Mucosa of rectum (tissue), 2 donors: ENCODE measurements around the gene HECTD1.
"Not testable (repeated sequence)": the region's sequence is repeated elsewhere in the genome, so short reads cannot be mapped to it uniquely, and the experiment has no call there.

Experiments used
- H3K27ac ChIP-seq, 2 donors: one replicate each; pipeline ENCODE4 v1.7.0; 2013; ENCODE audit warnings: inconsistent platforms in 2 of 2, low read depth in 2 of 2, low read length in 2 of 2
- H3K27me3 ChIP-seq, 2 donors: one replicate each; pipeline ENCODE4 v1.7.0; 2013; ENCODE audit warnings: low read length in 2 of 2; ENCODE audit not compliant: control insufficient read depth in 2 of 2, insufficient read depth in 2 of 2
- H3K36me3 ChIP-seq, 2 donors: one replicate each; pipeline ENCODE4 v1.7.0; 2013; ENCODE audit warnings: low read length in 2 of 2; ENCODE audit not compliant: control insufficient read depth in 2 of 2, insufficient read depth in 2 of 2
- H3K4me1 ChIP-seq, 2 donors: one replicate each; pipeline ENCODE4 v1.7.0; 2013; ENCODE audit warnings: low read length in 2 of 2, mild to moderate bottlenecking in 1 of 2; ENCODE audit not compliant: control insufficient read depth in 2 of 2, insufficient read depth in 2 of 2
- H3K4me3 ChIP-seq, 2 donors: one replicate each; pipeline ENCODE4 v1.7.0; 2013; ENCODE audit warnings: low read length in 2 of 2
- H3K9ac ChIP-seq, 2 donors: one replicate each; pipeline ENCODE4 v1.7.0; 2013; ENCODE audit warnings: low read length in 2 of 2, low read depth in 1 of 2, mild to moderate bottlenecking in 1 of 2
- H3K9me3 ChIP-seq, 2 donors: one replicate each; pipeline ENCODE4 v1.7.0; 2013; ENCODE audit warnings: low read length in 2 of 2; ENCODE audit not compliant: control insufficient read depth in 2 of 2
- donor health status: healthy.
- donor health status: Normal muscosa, but diverticular disease.

The HECTD1 gene

DNA sequence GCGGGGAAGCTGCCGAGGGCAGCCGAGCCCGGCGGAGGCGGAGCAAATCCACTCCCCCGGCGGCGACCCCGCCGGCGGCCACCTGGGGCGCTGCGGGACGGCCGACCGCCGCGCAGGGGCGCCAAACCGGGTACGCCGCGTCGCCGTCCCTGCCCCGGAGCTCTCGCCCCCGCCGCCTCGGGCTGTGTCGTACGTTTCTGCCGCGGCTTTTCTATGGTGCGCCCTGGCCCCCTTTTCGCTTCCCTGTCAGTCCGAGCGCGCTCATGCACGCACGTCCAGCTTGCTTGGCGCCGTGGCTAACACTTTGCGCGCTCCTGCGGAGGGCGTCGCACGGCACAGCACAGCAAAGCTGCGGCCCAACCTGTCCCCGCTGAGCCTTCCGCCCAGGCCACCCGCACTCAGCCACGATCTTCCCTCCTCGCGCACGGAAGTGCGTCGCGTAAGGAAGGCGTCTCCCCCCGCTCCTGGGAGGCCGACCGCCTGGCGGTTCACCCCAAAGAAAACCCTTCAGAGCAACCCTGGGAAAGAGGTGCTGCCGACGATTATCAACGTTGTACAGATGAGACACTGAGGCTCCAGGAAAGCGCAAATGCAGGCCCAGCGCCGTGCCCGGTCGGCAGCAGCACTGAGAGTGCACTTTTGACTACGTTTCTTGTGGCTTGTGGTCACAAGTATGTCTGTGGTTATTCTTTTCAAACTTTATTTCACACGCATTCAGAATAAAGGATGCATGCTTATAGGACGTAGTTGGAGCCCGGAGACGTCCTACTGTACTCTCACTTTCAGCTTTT is at the start of gene HECTD1:
Gene HECTD1 (minus strand): TSS at position 39 of the 791 bp plus-strand sequence. CDS start 1,857 bp downstream, outside the sequence.
- peaks cover 11 to 16% of the 10 kb centered on the region in 2 donors for H3K4me1 ChIP-seq
- no peaks in the 10 kb centered on the region for H3K9me3 ChIP-seq
- H3K36me3 ChIP-seq: no peaks in the 10 kb centered on the region

DNA sequence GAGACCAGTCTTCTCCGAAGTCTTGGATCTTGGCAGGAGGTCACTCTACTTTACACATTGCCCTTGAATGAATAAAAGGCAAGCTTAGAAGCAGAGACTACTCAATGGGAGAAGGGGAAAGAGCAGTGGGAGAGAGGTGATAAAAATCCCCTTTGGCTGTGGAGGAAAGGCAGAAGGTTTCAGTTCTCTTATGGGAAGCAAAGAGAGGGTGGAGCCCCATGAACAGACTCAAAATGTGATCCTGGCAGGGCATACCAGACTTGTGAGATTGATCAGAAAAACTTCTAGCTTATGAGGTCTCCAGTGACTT is 49.6 kb upstream of the HECTD1 start:
- Histone ChIP-seq H3K4me3 (no peak overlapping the region), H3K36me3 (no peaks in the 10 kb centered on the region), H3K27ac (no peak overlapping the region), H3K4me1 (peaks cover 5% of the 10 kb centered on the region in 2 donors), H3K27me3 (no peaks in the 10 kb centered on the region), H3K9ac (no peak overlapping the region), H3K9me3 (no peaks in the 10 kb centered on the region)

More for the DNA sequence above, at the start of gene HECTD1:
- Histone ChIP-seq H3K4me3 (peak within 1 kb of the TSS; percentile 80 to 90), H3K27ac (peak within 1 kb of the TSS; percentile 99), H3K9ac (peak within 1 kb of the TSS; percentile 98 to 99), H3K27me3 (no peaks in the 10 kb centered on the region)

DNA sequence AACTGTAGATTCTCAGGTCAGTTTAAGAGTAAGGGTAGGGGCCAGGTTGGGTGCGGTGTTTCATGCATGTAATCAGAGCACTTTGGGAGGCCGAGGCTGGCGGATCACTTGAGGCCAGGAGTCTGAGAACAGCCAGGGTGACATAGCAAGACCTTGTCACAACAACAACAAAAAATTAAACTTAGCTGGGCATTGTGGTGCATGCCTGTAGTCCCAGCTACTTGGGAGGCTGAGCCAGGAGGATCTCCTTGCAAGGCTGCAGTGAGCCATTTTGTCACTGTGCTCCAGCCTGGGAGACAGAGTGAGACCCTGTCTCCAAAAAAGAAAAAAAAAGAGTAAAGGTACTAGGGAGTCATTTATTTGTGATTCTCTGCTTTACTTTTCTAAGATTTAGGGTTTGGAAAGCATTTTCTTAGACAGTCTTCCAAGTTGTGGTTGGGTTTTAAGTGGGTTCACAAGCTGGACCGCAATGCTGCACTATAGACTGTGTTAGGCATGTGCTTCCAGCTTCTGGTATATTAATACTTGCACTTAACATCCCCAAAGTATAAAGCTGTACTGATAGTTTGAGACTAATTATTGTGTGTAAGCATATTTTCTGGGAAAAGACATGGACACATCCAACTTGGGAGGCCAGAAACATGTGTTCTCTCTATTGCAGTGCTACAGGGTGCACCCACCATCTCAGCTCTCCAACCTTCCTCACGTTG is 49.1 kb upstream of the HECTD1 start:
- H3K36me3 ChIP-seq: no peaks in the 10 kb centered on the region
- H3K4me1 ChIP-seq: peaks cover 2 to 10% of the 10 kb centered on the region in 2 donors
- H3K4me3 ChIP-seq: no peak overlapping the region
- H3K27ac ChIP-seq: no peak overlapping the region
- H3K27me3 ChIP-seq: no peaks in the 10 kb centered on the region
- H3K9me3 ChIP-seq: no peaks in the 10 kb centered on the region
- H3K9ac ChIP-seq: no peak overlapping the region

DNA sequence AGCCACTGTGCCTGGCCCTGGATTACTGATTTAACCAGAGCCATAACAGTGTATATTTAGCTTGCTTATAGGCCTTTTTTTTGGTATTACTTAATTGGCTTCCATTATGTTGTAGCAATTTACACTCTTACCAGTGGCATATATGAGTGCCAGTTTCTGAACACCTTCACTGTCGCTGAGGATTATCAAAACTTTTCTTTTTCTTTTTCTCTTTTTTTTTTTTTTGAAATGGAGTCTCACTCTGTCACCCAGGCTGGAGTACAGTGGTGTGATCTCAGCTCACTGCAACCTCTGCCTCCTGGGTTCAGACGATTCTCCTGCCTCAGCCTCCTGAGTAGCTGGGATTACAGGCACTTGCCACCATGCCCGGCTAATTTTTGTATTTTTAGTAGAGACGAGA is 48.3 kb upstream of the HECTD1 start:
- H3K9ac ChIP-seq, H3K4me3 ChIP-seq, H3K27ac ChIP-seq, H3K9me3 ChIP-seq, H3K27me3 ChIP-seq, H3K36me3 ChIP-seq: not testable (repeated sequence)
- peaks cover 2 to 17% of the 10 kb centered on the region in 2 donors for H3K4me1 ChIP-seq

DNA sequence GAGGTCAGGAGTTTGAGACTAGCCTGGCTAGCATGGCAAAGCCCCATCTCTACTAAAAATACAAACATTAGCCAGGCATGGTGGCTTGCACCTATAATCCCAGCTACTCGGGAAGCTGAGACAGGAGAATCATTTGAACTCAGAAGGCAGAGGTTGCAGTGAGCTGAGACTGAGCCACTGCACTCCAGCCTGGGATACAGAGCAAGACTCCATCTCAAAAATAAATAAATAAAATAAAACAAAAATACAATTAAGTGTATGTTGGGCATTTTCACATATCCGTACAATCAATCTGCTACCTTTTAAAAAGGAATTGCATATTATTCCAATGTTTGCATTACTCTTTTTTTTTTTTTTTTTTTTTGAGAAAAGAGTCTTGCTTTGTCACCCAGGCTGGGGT is 47.7 kb upstream of the HECTD1 start:
- H3K4me1 ChIP-seq: peaks cover 2 to 17% of the 10 kb centered on the region in 2 donors
- H3K36me3 ChIP-seq: no peaks in the 10 kb centered on the region
- H3K27me3 ChIP-seq: no peaks in the 10 kb centered on the region
- no peak overlapping the region for H3K27ac ChIP-seq
- H3K9me3 ChIP-seq: no peaks in the 10 kb centered on the region
- H3K4me3 ChIP-seq: no peak overlapping the region
- no peak overlapping the region for H3K9ac ChIP-seq

DNA sequence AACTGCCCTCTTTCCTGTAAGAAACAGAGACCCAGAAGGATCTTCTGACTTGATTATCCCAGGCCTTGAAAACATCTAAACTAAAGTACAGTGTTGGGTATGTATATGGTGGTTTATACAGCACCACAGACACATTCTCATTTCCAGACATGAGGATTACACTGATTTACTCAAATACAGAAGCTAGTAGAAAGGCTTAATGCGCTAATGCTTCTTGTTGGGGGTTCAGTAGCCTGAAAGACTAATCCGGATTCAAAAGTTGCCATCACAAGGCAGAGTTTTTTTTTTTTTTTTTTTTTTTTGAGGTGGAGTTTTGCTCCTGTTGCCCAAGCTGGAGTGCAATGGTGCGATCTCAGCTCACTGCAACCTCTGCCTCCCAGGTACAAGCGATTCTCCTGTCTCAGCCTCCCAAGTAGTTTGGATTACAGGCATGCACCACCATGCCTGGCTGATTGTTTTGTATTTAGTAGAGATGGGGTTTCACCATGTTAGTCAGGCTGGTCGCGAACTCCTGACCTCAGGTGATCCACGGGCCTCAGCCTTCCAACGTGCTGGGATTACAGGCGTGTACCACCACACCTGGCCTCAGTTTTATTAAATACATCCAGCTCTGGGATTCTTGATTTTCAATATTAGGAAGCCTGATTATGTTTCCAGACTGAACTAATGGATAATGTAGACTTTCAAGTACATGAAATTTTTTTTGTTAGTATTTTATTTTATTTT is 46.3 kb upstream of the HECTD1 start:
- Histone ChIP-seq H3K27me3 (no peaks in the 10 kb centered on the region), H3K4me1 (peaks cover 2 to 17% of the 10 kb centered on the region in 2 donors), H3K36me3 (no peaks in the 10 kb centered on the region), H3K9ac (no peak overlapping the region), H3K9me3 (no peaks in the 10 kb centered on the region), H3K27ac (no peak overlapping the region), H3K4me3 (no peak overlapping the region)

DNA sequence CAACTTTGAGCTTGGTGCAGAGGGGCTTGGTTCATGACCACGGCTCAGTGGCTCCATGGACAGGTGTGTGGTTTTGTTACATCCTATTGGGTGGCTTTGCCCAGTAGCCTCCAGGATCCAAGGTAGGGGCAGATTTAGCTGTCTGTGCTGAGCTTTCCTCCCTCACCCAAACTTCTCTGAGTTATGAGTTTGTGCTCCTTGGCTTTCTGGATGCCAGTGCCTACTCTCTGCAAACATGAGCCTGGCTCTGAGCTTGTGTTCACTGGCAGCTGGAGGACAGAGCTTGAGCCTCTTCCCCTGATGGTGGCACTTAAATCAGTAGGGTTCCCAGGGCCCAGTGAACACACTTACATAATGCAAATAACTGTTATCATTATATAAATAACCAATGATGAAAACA is 45.3 kb upstream of the HECTD1 start:
- H3K27ac ChIP-seq: no peak overlapping the region
- H3K27me3 ChIP-seq: no peaks in the 10 kb centered on the region
- H3K4me1 ChIP-seq: peaks cover 2 to 12% of the 10 kb centered on the region in 2 donors
- no peak overlapping the region for H3K9ac ChIP-seq
- no peaks in the 10 kb centered on the region for H3K36me3 ChIP-seq
- no peaks in the 10 kb centered on the region for H3K9me3 ChIP-seq
- H3K4me3 ChIP-seq: no peak overlapping the region

DNA sequence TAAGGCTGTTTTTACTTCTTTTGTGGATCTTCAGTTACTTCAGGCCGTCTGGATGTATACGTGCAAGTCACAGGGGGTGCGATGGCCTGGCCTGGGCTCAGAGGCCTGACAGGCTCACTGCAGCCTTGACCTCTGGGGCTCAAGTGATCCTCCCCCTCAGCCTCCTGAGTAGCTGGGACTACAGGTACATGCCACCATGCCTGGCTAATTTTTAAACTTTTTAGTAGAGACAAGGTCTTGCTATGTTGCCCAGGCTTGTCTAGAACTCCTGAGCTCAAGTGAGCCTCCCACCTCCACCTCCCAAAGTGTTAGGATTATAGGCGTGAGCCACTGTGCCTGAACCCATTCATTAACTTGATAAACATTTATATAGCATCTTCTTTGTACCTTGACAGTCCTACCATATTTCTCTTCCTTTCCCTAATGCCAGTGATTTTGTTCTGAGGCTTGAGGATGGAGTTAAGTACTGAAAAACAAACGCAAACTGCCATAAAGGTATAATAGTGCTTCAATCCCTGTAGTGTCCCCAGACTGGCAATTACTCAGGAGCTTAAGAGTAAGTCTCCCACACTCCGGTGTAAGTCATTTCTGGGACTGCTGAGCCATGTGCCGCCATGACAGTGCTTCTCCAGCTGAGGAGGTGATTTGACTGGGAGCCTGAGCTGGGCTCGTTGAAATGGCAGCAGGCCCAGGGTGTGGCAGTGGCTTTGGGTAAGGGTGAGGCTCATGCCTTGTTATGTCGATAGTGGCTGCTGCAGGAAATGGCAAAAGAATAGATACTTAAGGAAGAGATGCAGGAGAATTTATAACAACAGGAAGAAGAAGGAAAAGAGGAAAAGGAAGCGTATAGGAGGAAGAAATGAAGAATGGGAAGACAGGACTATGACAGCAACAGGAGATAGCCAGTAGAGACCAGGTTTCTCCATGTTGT is 43.7 kb upstream of the HECTD1 start:
- Histone ChIP-seq H3K36me3 (no peaks in the 10 kb centered on the region), H3K9ac (peak overlapping the region in 1 of 2 donors; percentile 47), H3K4me3 (peak overlapping the region in 1 of 2 donors; percentile 27), H3K27ac (peak overlapping the region; percentile 54 to 89), H3K4me1 (peaks cover 2 to 12% of the 10 kb centered on the region in 2 donors), H3K9me3 (no peaks in the 10 kb centered on the region), H3K27me3 (no peaks in the 10 kb centered on the region)

DNA sequence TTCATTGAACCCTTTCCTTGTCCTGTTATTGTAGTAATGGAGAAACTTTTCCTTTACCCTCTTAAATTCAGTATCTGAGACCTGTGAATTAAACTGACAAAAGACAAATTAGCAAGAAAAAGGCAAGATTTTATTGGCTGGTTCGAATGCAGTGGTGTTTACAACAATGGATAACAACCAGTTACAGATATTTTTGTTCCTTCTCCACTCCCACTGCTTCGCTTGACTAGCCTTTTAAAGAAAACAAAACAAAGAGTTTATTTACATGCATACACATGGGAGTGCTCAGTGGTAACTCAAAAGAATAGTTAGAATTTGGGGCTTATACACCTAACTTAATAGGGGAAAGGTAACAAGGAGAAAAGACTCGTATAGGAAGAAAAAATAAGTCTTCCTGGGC is 37.0 kb upstream of the HECTD1 start:
- Histone ChIP-seq H3K4me1 (peaks cover 10 to 15% of the 10 kb centered on the region in 2 donors), H3K27ac (peak overlapping the region; percentile 85 to 89), H3K36me3 (no peaks in the 10 kb centered on the region), H3K27me3 (no peaks in the 10 kb centered on the region), H3K9me3 (no peaks in the 10 kb centered on the region), H3K9ac (peak overlapping the region in 1 of 2 donors; percentile 60), H3K4me3 (no peak overlapping the region)
